Activated CD8-positive, alpha-beta memory T cell treated with anti-CD3 and anti-CD28 coated beads, Interleukin-2, amount 10 ng/mL, durations not matched to agents 7 days and 5 days (primary cell): ENCODE data around the gene SAAL1. TPM values are rescaled to one million over a fixed set of nuclear protein-coding genes. Genes with fewer than 3 reads are reported as not detected.

Source experiments
- ATAC-seq: fragments of 150-1000 bp; cut with Tn5 transposase; one replicate; pipeline ENCODE4 v1.10.0; 2021; ENCODE audit warnings: moderate library complexity
- CTCF ChIA-PET: fragments of 350-600 bp; sonication (Branson Sonifier 250); formaldehyde crosslinking; loops from one replicate; lab custom pipeline; 2021; ENCODE audit warnings: antibody characterized with exemption; lab: Charles Lee
- DNase-seq: peaks from one replicate; pipeline ENCODE4 v3.0.0-alpha.2; 2020
- H3K27ac Mint-ChIP-seq: one replicate; pipeline ENCODE4 v1.8.0; 2021; ENCODE audit warnings: mild to moderate bottlenecking, mixed read lengths
- H3K27me3 Mint-ChIP-seq: one replicate; pipeline ENCODE4 v1.8.0; 2021; ENCODE audit warnings: mixed read lengths
- H3K36me3 Mint-ChIP-seq: one replicate; pipeline ENCODE4 v1.8.0; 2021; ENCODE audit warnings: mild to moderate bottlenecking, mixed read lengths
- H3K4me1 Mint-ChIP-seq: one replicate; pipeline ENCODE4 v1.8.0; 2021; ENCODE audit warnings: mixed read lengths
- H3K4me3 Mint-ChIP-seq: one replicate; pipeline ENCODE4 v1.8.0; 2021; ENCODE audit warnings: mild to moderate bottlenecking, moderate library complexity, mixed read lengths
- H3K9me3 Mint-ChIP-seq: one replicate; pipeline ENCODE4 v1.8.0; 2022; ENCODE audit warnings: low read depth, mixed read lengths
- total RNA-seq, 2 experiments: library from RNA; stranded (reverse); gene quantifications; one replicate each; pipeline ENCODE4 v1.2.3, GENCODE V29; 2021

SAAL1 gene
- total RNA-seq, 2 experiments from 2014 or later: 30.0 to 35.3 TPM

DNA sequence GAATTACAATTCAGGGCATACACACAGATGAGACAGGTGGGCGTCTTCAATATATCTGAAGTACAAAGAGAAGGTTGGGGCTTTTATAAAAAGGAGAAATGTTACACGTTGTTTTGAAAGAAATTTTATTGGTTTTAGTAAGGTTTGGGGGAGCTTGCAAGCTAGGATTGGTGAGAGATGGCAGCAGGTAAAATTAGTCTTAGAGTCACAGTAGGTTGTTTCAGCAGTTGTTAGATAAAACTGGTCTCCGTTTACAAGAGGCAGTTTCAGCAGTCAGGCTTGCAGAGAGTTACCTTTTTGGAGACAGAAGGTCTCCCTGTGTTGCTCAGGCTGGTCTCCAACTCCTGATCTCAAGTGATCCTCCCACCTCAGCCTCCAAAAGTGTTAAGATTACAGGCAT, 2.4 kb upstream of the SAAL1 start:
- Mint-ChIP-seq H3K27me3 (peaks cover 18% of the 10 kb centered on the region), H3K4me1 (peaks cover 16% of the 10 kb centered on the region), H3K36me3 (peaks cover 2% of the 10 kb centered on the region), H3K27ac (no peak overlapping the region), H3K4me3 (no peak overlapping the region), H3K9me3 (no peaks in the 10 kb centered on the region)
- no peak for DNase-seq
- CTCF ChIA-PET: no interaction called here
- no peak for ATAC-seq

DNA sequence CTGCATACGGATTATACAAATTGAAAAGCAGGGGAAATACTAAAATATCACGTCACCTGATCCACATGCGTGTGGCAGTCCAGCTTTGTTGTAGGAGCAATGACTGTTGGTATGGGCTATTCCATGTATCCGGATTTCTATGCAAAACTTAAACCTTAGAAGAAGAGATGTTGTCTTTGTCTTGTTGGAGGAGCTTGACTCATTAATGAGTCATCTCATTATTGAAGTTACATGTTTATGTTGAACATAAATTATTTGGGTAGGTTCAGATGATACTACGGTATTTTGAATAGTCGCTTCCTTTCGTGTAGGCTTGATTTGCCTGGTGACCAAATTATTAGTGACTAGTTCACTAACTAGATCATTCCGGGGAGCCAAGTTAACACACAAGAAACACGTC, 806 bp upstream of the SAAL1 start:
- Mint-ChIP-seq H3K4me1 (peaks cover 20% of the 10 kb centered on the region), H3K27ac (no peak overlapping the region), H3K4me3 (peak overlapping the region; percentile 4), H3K9me3 (no peaks in the 10 kb centered on the region), H3K27me3 (peaks cover 12% of the 10 kb centered on the region), H3K36me3 (peaks cover 16% of the 10 kb centered on the region)
- ATAC-seq (no peak), DNase-seq (no peak)
- CTCF ChIA-PET: interaction anchor here (0.5 to 2.6 kb wide), 30 partner anchors 9 to 658 kb away, joined by 3 to 33 read pairs (median 3); partner anchors contain the start of genes LDHA, SERGEF and SPTY2D1

DNA sequence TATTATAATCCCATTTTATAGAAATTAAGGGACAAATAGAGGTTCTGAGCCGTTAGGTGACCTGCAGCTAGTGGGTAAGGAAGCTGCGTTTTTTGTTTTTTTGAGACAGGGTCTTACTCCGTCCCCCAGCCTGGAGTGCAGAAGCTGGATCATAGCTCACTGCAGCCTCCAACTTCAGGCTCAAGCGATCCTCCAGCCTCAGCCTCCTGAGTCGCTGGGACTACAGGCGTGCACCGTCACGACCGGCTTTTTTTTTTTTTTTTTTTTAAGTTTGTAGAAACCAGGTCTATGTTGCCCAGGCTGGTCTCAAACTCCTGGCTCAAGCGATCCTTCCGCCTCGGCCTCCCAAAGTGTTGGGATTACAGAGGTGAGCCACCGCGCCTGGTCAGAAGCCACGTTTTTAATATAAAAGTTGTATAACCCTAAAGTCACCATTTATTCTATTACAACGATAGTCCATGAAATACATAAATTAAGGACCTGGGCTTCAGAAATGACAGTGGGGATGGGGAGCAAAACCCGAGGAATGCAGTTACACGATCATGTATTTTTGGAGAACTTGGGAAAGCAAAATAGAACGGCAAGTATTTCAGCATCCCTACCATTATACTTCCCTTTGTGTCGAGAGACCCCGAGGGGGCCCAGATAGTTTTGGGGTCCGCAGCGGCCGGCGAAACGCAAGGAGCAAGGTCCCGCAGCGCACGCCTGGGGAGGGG, 638 bp downstream of the SAAL1 start:
- ATAC-seq (no peak), DNase-seq (no peak)
- CTCF ChIA-PET: interaction anchor here (0.7 to 2.6 kb wide), 27 partner anchors 7 to 568 kb away, joined by 3 to 33 read pairs (median 4); partner anchors contain the start of genes LDHA, SERGEF and SPTY2D1
- Mint-ChIP-seq H3K27ac (peak overlapping the region; percentile 89), H3K27me3 (peaks cover 4% of the 10 kb centered on the region), H3K36me3 (peaks cover 22% of the 10 kb centered on the region), H3K4me1 (peaks cover 26% of the 10 kb centered on the region), H3K9me3 (no peaks in the 10 kb centered on the region), H3K4me3 (peak overlapping the region; percentile 92)

- no peak overlapping the region for H3K27ac Mint-ChIP-seq
- peaks cover 20% of the 10 kb centered on the region for H3K4me1 Mint-ChIP-seq
- ATAC-seq (no peak), DNase-seq (no peak)
- no peaks in the 10 kb centered on the region for H3K9me3 Mint-ChIP-seq
- CTCF ChIA-PET: no interaction called here
- no peak overlapping the region for H3K4me3 Mint-ChIP-seq
- peaks cover 30% of the 10 kb centered on the region for H3K36me3 Mint-ChIP-seq
- H3K27me3 Mint-ChIP-seq: no peaks in the 10 kb centered on the region
These were observed 4.8 kb downstream of the SAAL1 start for GRCh38 chr11:18100926-18101656.

- CTCF ChIA-PET: interaction anchor here (1.0 to 2.1 kb wide), 4 partner anchors 9 to 115 kb away, joined by 3 to 14 read pairs (median 6); partner anchors contain the start of gene SAAL1
- Mint-ChIP-seq H3K4me3 (no peak overlapping the region), H3K36me3 (peaks cover 36% of the 10 kb centered on the region), H3K4me1 (no peaks in the 10 kb centered on the region), H3K27me3 (no peaks in the 10 kb centered on the region), H3K27ac (no peak overlapping the region), H3K9me3 (no peaks in the 10 kb centered on the region)
- DNase-seq (no peak), ATAC-seq (no peak)
These were observed 11.9 kb downstream of the SAAL1 start for GRCh38 chr11:18093959-18094358.

- H3K27me3 Mint-ChIP-seq: no peaks in the 10 kb centered on the region
- no peak for DNase-seq
- no peaks in the 10 kb centered on the region for H3K4me1 Mint-ChIP-seq
- H3K27ac Mint-ChIP-seq: no peak overlapping the region
- no peak for ATAC-seq
- CTCF ChIA-PET: interaction anchor here (1.3 kb wide), 1 partner anchor 23 kb away, joined by 3 read pairs; no protein-coding TSS in a partner anchor
- no peak overlapping the region for H3K4me3 Mint-ChIP-seq
- peaks cover 48% of the 10 kb centered on the region for H3K36me3 Mint-ChIP-seq
- no peaks in the 10 kb centered on the region for H3K9me3 Mint-ChIP-seq
These were observed 14.2 kb downstream of the SAAL1 start for GRCh38 chr11:18091731-18092130.

- DNase-seq (no peak), ATAC-seq (no peak)
- Mint-ChIP-seq H3K36me3 (peaks cover 43% of the 10 kb centered on the region), H3K4me1 (no peaks in the 10 kb centered on the region), H3K27me3 (no peaks in the 10 kb centered on the region), H3K9me3 (no peaks in the 10 kb centered on the region), H3K4me3 (no peak overlapping the region), H3K27ac (no peak overlapping the region)
- CTCF ChIA-PET: interaction anchor here (1.2 to 2.5 kb wide), 3 partner anchors 15 to 358 kb away, joined by 4 to 8 read pairs (median 5); partner anchors contain the start of gene SAAL1
These were observed 16.9 kb downstream of the SAAL1 start for GRCh38 chr11:18088966-18089365.

DNA sequence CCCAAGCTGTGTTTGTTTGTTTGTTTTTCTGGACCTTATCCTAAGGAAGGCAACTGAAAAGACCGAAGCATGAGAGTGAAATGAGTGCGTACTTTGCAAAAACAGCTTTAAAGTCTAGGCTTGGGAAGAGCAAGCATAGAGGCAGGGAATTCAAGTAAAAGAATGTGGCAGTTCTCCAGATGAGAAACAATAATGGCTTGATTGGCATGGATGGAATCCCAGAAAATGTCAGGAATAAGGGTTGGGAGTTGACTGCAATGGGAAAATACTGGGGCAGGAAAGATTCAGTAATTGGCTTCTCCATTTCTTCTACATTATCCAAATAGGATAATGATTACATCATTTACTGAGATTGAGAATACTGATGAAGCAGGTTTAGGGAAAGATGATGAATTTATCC, 17.5 kb downstream of the SAAL1 start:
- CTCF ChIA-PET: interaction anchor here (1.7 to 2.5 kb wide), 2 partner anchors 16 to 18 kb away, joined by 5 to 8 read pairs; partner anchors contain the start of gene SAAL1
- no peaks in the 10 kb centered on the region for H3K27me3 Mint-ChIP-seq
- no peak overlapping the region for H3K27ac Mint-ChIP-seq
- H3K4me3 Mint-ChIP-seq: no peak overlapping the region
- H3K4me1 Mint-ChIP-seq: no peaks in the 10 kb centered on the region
- ATAC-seq (no peak), DNase-seq (no peak)
- no peaks in the 10 kb centered on the region for H3K9me3 Mint-ChIP-seq
- H3K36me3 Mint-ChIP-seq: peaks cover 41% of the 10 kb centered on the region

- CTCF ChIA-PET: no interaction called here
These were observed 24.3 kb downstream of the SAAL1 start for GRCh38 chr11:18081551-18081950.

DNA sequence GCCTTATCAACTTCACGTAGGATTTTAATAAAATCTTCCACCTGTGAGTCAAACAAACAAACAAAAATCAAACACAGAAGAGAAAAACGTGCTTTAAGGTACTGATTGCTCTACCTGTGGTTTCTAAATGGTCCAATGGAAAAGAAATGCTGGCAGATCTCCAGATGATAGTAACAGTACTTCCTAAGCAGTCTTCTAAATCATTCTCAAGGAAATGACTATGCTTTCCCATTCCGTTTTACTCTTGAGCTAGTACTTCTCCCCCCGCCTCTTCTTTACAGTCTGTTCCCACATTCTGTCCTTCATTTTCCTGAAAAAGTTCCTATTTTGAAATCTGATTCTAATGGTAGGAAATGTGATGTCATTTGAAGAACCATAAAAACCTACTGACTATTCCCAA, 25.4 kb downstream of the SAAL1 start:
- H3K4me1 Mint-ChIP-seq: no peaks in the 10 kb centered on the region
- ATAC-seq (no peak), DNase-seq (no peak)
- CTCF ChIA-PET: interaction anchor here (1.2 to 1.6 kb wide), 2 partner anchors 35 to 349 kb away, joined by 3 to 5 read pairs; no protein-coding TSS in a partner anchor
- H3K27ac Mint-ChIP-seq: no peak overlapping the region
- peaks cover 32% of the 10 kb centered on the region for H3K36me3 Mint-ChIP-seq
- no peaks in the 10 kb centered on the region for H3K9me3 Mint-ChIP-seq
- H3K4me3 Mint-ChIP-seq: no peak overlapping the region
- no peaks in the 10 kb centered on the region for H3K27me3 Mint-ChIP-seq

More at GRCh38 chr11:18081551-18081950, 24.3 kb downstream of the SAAL1 start:
- ATAC-seq: no peak
- Mint-ChIP-seq H3K27me3 (no peaks in the 10 kb centered on the region), H3K36me3 (peaks cover 32% of the 10 kb centered on the region), H3K27ac (no peak overlapping the region), H3K4me1 (no peaks in the 10 kb centered on the region), H3K4me3 (no peak overlapping the region), H3K9me3 (no peaks in the 10 kb centered on the region)
- no peak for DNase-seq

GRCh38 chr11:18078909-18079308, 27.0 kb downstream of the SAAL1 start:
- Mint-ChIP-seq H3K4me1 (peaks cover 5% of the 10 kb centered on the region), H3K36me3 (peaks cover 27% of the 10 kb centered on the region), H3K27me3 (no peaks in the 10 kb centered on the region), H3K9me3 (no peaks in the 10 kb centered on the region), H3K4me3 (no peak overlapping the region), H3K27ac (no peak overlapping the region)
- DNase-seq: no peak
- CTCF ChIA-PET: interaction anchor here (1.6 kb wide), 1 partner anchor 37 kb away, joined by 5 read pairs; no protein-coding TSS in a partner anchor
- ATAC-seq: no peak

DNA sequence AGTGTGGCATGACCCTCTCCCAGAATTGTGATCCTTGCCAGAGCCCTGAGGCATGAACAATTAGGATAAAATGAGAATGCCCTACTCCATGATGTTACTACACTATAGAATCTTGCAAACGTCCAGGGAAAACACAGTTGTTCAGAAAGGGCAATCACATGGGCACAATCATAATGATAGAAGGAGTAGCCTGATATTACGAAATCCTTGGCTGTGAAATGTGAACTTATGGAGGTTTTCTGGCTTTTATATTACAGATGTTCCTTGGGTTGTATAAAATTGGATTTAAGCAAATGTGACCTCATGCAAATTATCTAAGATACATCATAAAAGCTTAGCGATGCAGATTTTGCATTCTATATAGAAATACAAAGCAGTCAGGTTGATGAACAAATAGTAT, 30.4 kb downstream of the SAAL1 start:
- Mint-ChIP-seq H3K27ac (no peak overlapping the region), H3K4me1 (peaks cover 5% of the 10 kb centered on the region), H3K4me3 (no peak overlapping the region), H3K27me3 (no peaks in the 10 kb centered on the region), H3K9me3 (no peaks in the 10 kb centered on the region), H3K36me3 (peaks cover 13% of the 10 kb centered on the region)
- CTCF ChIA-PET: no interaction called here
- no peak for ATAC-seq
- no peak for DNase-seq

DNA sequence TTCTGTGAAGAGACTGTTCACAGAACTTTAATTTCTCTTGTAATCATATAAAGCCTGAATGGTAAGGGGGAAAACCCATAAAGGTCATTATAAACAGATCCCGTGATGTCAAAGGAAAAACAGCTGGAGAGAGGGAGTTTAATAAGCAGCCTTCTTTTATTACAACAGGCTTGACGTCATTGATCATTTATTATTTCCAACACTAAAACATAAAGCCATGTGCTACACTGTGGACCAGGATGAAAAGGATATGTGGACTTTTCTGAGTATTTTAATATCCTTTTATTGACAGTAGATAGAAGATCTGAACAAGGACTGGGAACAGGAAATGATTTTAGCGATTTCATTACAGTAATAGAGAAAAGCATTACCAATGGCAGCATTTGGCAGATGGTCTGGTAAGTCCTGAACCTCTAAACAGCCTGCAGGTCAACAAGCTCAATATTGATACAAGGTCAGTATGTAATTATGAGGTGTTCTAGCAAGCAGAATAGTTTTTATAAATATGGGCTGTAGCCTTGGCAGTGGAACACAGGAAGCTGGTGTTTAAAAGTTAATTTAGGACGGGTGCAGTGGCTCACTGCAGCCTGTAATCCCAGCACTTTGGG, 34.7 kb downstream of the SAAL1 start:
- H3K9me3 Mint-ChIP-seq: no peaks in the 10 kb centered on the region
- no peak for DNase-seq
- CTCF ChIA-PET: interaction anchor here (1.0 kb wide), 1 partner anchor 12 kb away, joined by 3 read pairs; no protein-coding TSS in a partner anchor
- no peak overlapping the region for H3K27ac Mint-ChIP-seq
- no peak overlapping the region for H3K4me3 Mint-ChIP-seq
- H3K27me3 Mint-ChIP-seq: no peaks in the 10 kb centered on the region
- H3K4me1 Mint-ChIP-seq: peaks cover 5% of the 10 kb centered on the region
- no peak for ATAC-seq
- peaks cover 2% of the 10 kb centered on the region for H3K36me3 Mint-ChIP-seq
